ENCODE data around the gene RNU6-9.

DNA sequence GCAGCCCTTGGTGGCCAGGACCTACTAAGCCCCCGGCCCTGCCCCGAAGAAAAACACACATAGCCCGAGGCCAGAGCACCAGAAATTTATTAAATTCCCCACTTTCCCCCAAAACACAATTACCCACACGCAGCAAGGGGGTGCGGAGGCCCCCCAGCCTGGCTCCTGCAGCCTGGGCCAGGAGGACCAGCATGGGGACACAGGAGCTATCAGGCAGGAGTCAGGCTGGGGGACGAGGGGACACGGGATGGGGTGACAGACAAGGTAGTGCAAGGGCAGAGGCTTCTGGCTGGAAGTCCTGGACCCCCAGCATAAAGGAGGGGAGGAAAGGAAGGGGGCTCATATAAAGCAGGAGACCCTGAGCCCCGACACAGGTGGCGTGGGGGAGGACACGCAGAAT is 3.1 kb downstream of the RNU6-9 start:
- TF ChIP-seq, protein P1, sequence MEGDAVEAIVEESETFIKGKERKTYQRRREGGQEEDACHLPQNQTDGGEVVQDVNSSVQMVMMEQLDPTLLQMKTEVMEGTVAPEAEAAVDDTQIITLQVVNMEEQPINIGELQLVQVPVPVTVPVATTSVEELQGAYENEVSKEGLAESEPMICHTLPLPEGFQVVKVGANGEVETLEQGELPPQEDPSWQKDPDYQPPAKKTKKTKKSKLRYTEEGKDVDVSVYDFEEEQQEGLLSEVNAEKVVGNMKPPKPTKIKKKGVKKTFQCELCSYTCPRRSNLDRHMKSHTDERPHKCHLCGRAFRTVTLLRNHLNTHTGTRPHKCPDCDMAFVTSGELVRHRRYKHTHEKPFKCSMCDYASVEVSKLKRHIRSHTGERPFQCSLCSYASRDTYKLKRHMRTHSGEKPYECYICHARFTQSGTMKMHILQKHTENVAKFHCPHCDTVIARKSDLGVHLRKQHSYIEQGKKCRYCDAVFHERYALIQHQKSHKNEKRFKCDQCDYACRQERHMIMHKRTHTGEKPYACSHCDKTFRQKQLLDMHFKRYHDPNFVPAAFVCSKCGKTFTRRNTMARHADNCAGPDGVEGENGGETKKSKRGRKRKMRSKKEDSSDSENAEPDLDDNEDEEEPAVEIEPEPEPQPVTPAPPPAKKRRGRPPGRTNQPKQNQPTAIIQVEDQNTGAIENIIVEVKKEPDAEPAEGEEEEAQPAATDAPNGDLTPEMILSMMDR (IDR thresholded peaks at IDR 0.05) = no peak
- TF ChIP-seq POLR2A (IDR thresholded peaks at IDR 0.05) = no peak
